Measurements from ENCODE around the gene BMP8A.

GRCh38 chr1:39470040-39470439, 21.4 kb upstream of the BMP8A start:
- TF ChIP-seq EZH2phosphoT487 (IDR thresholded peaks at IDR 0.05; ENCODE audit: low read length) (no peak), CTCF (IDR thresholded peaks at IDR 0.05; ENCODE audit: low read length) (no peak), EZH2 (optimal IDR thresholded peaks at IDR 0.05; ENCODE audit: low read depth, low read length) (no peak)
